ENCODE data around the gene FBLN7. TPM values are rescaled to one million over a fixed set of nuclear protein-coding genes. Genes with fewer than 3 reads are reported as not detected.

The FBLN7 gene
- total RNA-seq, 1 donor from 2014 or later = 2.4 TPM

DNA sequence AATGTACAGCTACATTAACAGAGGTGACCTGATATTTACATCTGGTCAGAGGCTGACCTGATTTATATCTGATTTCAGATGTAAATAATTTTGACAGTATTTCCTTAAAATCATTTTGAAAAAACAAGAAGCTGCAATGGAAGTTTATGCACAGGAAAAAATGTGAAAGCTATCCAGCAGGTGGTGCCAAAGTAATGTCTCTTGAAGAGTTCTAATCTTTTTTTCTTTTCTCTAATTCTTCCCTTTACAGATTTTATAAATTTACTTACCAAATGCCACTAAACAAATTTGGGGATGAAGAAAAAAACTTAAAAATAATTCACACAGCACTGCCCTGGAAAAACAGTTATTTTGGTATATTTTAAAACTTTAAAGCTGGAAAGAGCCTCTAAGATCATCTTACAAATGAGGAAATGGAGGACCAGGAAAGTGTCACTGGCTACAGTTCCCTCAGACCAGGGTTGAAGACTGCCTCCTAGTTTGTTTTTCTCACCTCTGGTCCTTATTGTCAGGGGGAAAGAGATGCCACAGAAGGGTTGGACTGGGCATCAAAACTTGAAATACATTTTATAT is 16.4 kb upstream of the FBLN7 start:
- TF ChIP-seq, protein P1, sequence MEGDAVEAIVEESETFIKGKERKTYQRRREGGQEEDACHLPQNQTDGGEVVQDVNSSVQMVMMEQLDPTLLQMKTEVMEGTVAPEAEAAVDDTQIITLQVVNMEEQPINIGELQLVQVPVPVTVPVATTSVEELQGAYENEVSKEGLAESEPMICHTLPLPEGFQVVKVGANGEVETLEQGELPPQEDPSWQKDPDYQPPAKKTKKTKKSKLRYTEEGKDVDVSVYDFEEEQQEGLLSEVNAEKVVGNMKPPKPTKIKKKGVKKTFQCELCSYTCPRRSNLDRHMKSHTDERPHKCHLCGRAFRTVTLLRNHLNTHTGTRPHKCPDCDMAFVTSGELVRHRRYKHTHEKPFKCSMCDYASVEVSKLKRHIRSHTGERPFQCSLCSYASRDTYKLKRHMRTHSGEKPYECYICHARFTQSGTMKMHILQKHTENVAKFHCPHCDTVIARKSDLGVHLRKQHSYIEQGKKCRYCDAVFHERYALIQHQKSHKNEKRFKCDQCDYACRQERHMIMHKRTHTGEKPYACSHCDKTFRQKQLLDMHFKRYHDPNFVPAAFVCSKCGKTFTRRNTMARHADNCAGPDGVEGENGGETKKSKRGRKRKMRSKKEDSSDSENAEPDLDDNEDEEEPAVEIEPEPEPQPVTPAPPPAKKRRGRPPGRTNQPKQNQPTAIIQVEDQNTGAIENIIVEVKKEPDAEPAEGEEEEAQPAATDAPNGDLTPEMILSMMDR (IDR thresholded peaks at IDR 0.05; ENCODE audit: unreplicated experiment) = peak; percentile 75
- Mint-ChIP-seq H3K27me3 (ENCODE audit: low read depth) (no peaks in the 10 kb centered on the region), H3K4me3 (no peak overlapping the region), H3K36me3 (peaks cover 29% of the 10 kb centered on the region), H3K4me1 (no peaks in the 10 kb centered on the region), H3K9me3 (peaks cover 32% of the 10 kb centered on the region), H3K27ac (no peak overlapping the region)
- no peak for DNase-seq (ENCODE audit: low spot score in 2 of 2, unreplicated experiment in 2 of 2)

DNA sequence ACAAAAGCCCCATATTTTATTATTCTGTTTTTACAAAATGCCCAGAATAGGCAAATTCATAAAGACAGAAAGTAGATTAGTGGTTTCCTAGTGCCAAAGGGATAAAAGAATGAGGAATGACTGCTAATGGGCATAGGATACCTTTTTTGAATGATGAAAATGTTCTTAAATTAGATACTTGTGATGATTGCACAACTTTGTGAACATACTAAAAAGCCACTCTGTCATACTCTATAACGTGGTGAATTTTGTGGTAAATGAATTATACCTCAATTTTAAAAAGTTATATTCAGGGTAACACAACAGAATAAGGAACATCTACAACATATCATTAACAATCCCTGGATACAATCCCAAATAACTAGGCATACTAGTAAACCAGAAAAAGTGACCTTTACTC is 9.1 kb upstream of the FBLN7 start:
- H3K27me3 Mint-ChIP-seq (ENCODE audit: low read depth) = no peaks in the 10 kb centered on the region
- TF ChIP-seq, protein P1 (IDR thresholded peaks at IDR 0.05; ENCODE audit: unreplicated experiment) = no peak

DNA sequence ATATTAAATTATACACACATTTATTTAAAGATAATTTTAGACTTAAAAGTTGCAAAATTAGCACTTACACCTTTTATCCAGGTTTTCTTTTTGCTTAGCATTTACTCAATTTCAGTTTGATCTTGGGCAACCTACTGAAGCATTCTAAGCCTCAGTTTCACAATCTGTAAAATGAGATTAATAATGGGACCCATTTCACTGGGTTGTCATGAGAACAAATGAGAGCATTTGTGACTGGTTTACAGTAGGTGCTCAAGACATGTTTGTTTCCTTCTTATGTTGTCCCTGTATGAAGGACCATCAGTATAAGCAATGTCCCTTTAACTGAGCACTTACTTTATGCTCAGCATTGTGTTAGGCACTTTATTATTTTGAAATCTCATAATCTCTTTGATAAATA is 4.8 kb upstream of the FBLN7 start:
- no peak overlapping the region for H3K27ac Mint-ChIP-seq
- H3K27me3 Mint-ChIP-seq (ENCODE audit: low read depth) = peaks cover 26% of the 10 kb centered on the region
- no peak overlapping the region for H3K4me3 Mint-ChIP-seq
- peaks cover 3% of the 10 kb centered on the region for H3K36me3 Mint-ChIP-seq
- DNase-seq (ENCODE audit: low spot score in 2 of 2, unreplicated experiment in 2 of 2) = no peak
- peaks cover 7% of the 10 kb centered on the region for H3K4me1 Mint-ChIP-seq
- peaks cover 21% of the 10 kb centered on the region for H3K9me3 Mint-ChIP-seq
- TF ChIP-seq, protein P1 (IDR thresholded peaks at IDR 0.05; ENCODE audit: unreplicated experiment) = no peak

More for the DNA sequence above, 9.1 kb upstream of the FBLN7 start:
- no peak for DNase-seq (ENCODE audit: low spot score in 2 of 2, unreplicated experiment in 2 of 2)
- Mint-ChIP-seq H3K27ac (no peak overlapping the region), H3K36me3 (peaks cover 17% of the 10 kb centered on the region), H3K4me3 (no peak overlapping the region), H3K4me1 (no peaks in the 10 kb centered on the region), H3K9me3 (peaks cover 47% of the 10 kb centered on the region)

DNA sequence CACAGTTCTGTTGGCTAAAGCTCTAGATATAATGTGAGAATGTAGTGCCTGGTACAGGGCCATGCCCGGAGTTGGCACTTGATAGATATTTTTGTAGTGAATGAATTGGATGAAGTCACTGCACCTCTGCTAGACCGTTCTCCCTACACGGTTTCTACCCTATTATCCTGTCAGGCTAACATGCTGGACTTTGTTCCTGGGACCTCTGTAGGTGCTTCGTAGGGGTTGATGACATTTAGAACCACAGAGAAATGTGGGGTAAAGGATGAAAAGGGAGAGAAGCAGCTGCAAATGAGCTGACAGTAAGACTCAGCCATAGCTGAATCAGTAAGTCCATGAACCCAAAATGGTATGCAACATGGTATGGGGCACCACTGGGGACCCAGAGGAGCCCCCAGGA is 4.1 kb upstream of the FBLN7 start:
- Mint-ChIP-seq H3K27me3 (ENCODE audit: low read depth) (peaks cover 31% of the 10 kb centered on the region), H3K27ac (no peak overlapping the region), H3K4me1 (peaks cover 10% of the 10 kb centered on the region), H3K36me3 (peaks cover 2% of the 10 kb centered on the region), H3K9me3 (peaks cover 13% of the 10 kb centered on the region), H3K4me3 (no peak overlapping the region)
- no peak for DNase-seq (ENCODE audit: low spot score in 2 of 2, unreplicated experiment in 2 of 2)
- TF ChIP-seq, protein P1 (IDR thresholded peaks at IDR 0.05; ENCODE audit: unreplicated experiment) = no peak

DNA sequence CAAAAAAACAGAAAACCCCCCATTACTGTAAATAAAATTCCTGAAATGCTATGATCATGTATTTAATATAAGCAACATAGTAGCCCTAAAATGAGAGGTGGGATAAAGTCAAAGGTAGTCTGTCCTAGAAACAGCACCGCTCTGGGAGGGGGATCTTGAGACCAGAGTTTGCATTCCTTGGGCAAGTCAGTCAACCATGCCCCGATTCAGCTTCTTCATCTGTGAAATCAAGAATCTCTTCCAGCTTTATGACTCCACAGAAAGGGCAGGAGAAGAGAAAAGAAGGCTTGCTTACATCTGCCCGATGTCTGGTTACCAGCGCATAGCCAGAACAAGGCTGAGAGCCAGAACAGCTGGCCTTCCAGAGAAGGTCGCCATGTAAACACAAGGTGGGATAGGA is 2.1 kb upstream of the FBLN7 start:
- Mint-ChIP-seq H3K4me3 (no peak overlapping the region), H3K36me3 (peaks cover 3% of the 10 kb centered on the region), H3K9me3 (peaks cover 10% of the 10 kb centered on the region), H3K4me1 (peaks cover 18% of the 10 kb centered on the region), H3K27ac (no peak overlapping the region), H3K27me3 (ENCODE audit: low read depth) (peaks cover 42% of the 10 kb centered on the region)
- TF ChIP-seq, protein P1 (IDR thresholded peaks at IDR 0.05; ENCODE audit: unreplicated experiment) = no peak
- no peak for DNase-seq (ENCODE audit: low spot score in 2 of 2, unreplicated experiment in 2 of 2)
